ENCODE measurements around the gene CCN5. TPM values are rescaled to one million over a fixed set of nuclear protein-coding genes. Genes with fewer than 3 reads are reported as not detected.
A peak's percentile ranks its signal among the peaks of the same experiment; 100 is the strongest.

The CCN5 gene
- total and polyA plus RNA-seq, 2 of the 13 experiments (the other 11 are each of a cell fraction or from before 2014, with no cell fraction given) = 0.12 TPM; not detected in 1

DNA sequence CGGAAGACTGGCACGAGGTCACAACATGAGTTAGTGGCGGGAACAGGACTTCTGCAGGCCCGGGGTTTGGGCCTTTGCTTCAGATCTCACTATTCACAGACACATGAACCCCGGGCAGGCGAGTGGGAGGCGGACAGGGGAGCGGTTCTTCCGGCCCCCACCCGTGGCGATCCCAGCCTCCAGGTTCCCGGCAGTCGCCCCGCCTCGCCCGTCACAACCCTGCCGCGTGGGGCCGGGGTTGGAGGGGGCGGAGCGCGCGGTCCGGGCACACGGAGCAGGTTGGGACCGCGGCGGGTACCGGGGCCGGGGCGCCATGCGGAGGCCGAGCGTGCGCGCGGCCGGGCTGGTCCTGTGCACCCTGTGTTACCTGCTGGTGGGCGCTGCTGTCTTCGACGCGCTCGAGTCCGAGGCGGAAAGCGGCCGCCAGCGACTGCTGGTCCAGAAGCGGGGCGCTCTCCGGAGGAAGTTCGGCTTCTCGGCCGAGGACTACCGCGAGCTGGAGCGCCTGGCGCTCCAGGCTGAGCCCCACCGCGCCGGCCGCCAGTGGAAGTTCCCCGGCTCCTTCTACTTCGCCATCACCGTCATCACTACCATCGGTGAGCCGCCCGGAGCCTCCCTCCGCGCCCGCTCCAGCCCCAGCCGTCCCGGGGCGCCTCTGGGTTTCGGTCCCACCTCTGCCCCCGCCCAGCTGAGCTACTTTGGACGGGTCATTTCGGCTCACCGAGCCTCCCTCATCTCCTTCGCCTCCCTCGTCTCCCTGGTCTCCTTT is 30.6 kb downstream of the CCN5 start, which contains the start of gene KCNK15 (continued):
- no peak for TF ChIP-seq RARG (CRISPR knock-in tag; IDR thresholded peaks at IDR 0.05; ENCODE audit: low read depth)
- TF ChIP-seq, protein P1, sequence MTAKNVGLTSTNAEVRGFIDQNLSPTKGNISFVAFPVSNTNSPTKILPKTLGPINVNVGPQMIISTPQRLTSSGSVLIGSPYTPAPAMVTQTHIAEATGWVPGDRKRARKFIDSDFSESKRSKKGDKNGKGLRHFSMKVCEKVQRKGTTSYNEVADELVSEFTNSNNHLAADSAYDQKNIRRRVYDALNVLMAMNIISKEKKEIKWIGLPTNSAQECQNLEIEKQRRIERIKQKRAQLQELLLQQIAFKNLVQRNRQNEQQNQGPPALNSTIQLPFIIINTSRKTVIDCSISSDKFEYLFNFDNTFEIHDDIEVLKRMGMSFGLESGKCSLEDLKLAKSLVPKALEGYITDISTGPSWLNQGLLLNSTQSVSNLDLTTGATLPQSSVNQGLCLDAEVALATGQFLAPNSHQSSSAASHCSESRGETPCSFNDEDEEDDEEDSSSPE (CRISPR knock-in tag; IDR thresholded peaks at IDR 0.05) = 0 out of 2 replicates have a peak, but pooled peaks have one; percentile 31
- peak; percentile 32; the same call in 1 of the 2 replicates for TF ChIP-seq ZNF30 (CRISPR knock-in tag; IDR thresholded peaks at IDR 0.05)
- TF ChIP-seq ZNF343 (CRISPR knock-in tag; IDR thresholded peaks at IDR 0.05) = no peak
- 0 out of 2 replicates have a peak, but pooled peaks have one; percentile 68 for TF ChIP-seq MTERF4 (CRISPR knock-in tag; IDR thresholded peaks at IDR 0.05)
- TF ChIP-seq ARID4A (CRISPR knock-in tag; IDR thresholded peaks at IDR 0.05; ENCODE audit: borderline replicate concordance) = peak; percentile 52; the same call in 1 of the 2 replicates
- peak; percentile 84; the same call in 1 of the 2 replicates for TF ChIP-seq ZNF782 (CRISPR knock-in tag; IDR thresholded peaks at IDR 0.05; ENCODE audit: borderline replicate concordance)
- no peak for TF ChIP-seq SUZ12 (IDR thresholded peaks at IDR 0.05; ENCODE audit: low read depth, low read length)
- no peak for TF ChIP-seq MAFF (IDR thresholded peaks at IDR 0.05; ENCODE audit: low read depth, low read length)
- TF ChIP-seq ZNF234 (CRISPR knock-in tag; conservative IDR thresholded peaks at IDR 0.05) = peak; percentile 38; the same call in 1 of the 2 replicates
- TF ChIP-seq MTA1 (CRISPR knock-in tag; IDR thresholded peaks at IDR 0.05; ENCODE audit: borderline replicate concordance) = peak; percentile 71; the same call in 1 of the 2 replicates
- TF ChIP-seq SP4 (CRISPR knock-in tag; IDR thresholded peaks at IDR 0.05) = peak; percentile 22; the same call in 1 of the 2 replicates
- 0 out of 2 replicates have a peak, but pooled peaks have one; percentile 63 for TF ChIP-seq FOXC1 (CRISPR knock-in tag; IDR thresholded peaks at IDR 0.05; ENCODE audit: borderline replicate concordance)
- TF ChIP-seq ZNF510 (CRISPR knock-in tag; IDR thresholded peaks at IDR 0.05; ENCODE audit: low read depth) = peak; percentile 56; the same call in 1 of the 2 replicates
- TF ChIP-seq ZNF724P (CRISPR knock-in tag; IDR thresholded peaks at IDR 0.05; ENCODE audit: borderline replicate concordance) = no peak
- peak; percentile 88; the same call in 1 of the 2 replicates for TF ChIP-seq EZH2 (conservative IDR thresholded peaks at IDR 0.05; ENCODE audit: low read depth, low read length)
- 0 out of 2 replicates have a peak, but pooled peaks have one; percentile 69 for TF ChIP-seq ZNF34 (CRISPR knock-in tag; IDR thresholded peaks at IDR 0.05; ENCODE audit: borderline replicate concordance)
- 0 out of 2 replicates have a peak, but pooled peaks have one; percentile 31 for TF ChIP-seq ZNF230 (CRISPR knock-in tag; IDR thresholded peaks at IDR 0.05)
- 0 out of 2 replicates have a peak, but pooled peaks have one; percentile 28 for TF ChIP-seq ZNF501 (CRISPR knock-in tag; IDR thresholded peaks at IDR 0.05)
- TF ChIP-seq, protein P2, sequence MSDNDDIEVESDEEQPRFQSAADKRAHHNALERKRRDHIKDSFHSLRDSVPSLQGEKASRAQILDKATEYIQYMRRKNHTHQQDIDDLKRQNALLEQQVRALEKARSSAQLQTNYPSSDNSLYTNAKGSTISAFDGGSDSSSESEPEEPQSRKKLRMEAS (IDR thresholded peaks at IDR 0.05) = peak; percentile 22; the same call in 1 of the 2 replicates
- TF ChIP-seq ZNF761 (CRISPR knock-in tag; conservative IDR thresholded peaks at IDR 0.05) = peak; percentile 63; the same call in 1 of the 2 replicates
- no peak for TF ChIP-seq HDAC1 (CRISPR knock-in tag; IDR thresholded peaks at IDR 0.05)
- TF ChIP-seq BRD4 (CRISPR knock-in tag; IDR thresholded peaks at IDR 0.05) = no peak
